Body of pancreas (tissue), 4 donors: Measurements from ENCODE around the gene GPR141. TPM values are rescaled to one million over a fixed set of nuclear protein-coding genes. Genes with fewer than 3 reads are reported as not detected.

ENCODE experiments used
- ATAC-seq: fragments of 150-250 bp; one replicate; pipeline ENCODE4 v1.9.1; 2016
- DNase-seq, 4 donors: peaks; one replicate each; pipeline ENCODE4 v3.0.0-alpha.2; 2019
- H3K27ac ChIP-seq, 4 donors: fragments of 200-600 bp; sonication (generic); 1 replicate in 3 of 4; 2 replicates in 1 of 4; pipeline versions ENCODE4 v1.5.1 to v1.6.1; 2016 to 2019; ENCODE audit warnings: mild to moderate bottlenecking in 1 of 4, mixed read lengths in 1 of 4, moderate library complexity in 1 of 4
- H3K27me3 ChIP-seq, 2 donors: fragments of 200-600 bp; sonication (generic); one replicate each; pipeline ENCODE4 v1.6.0; 2016; ENCODE audit warnings: mild to moderate bottlenecking in 1 of 2
- H3K36me3 ChIP-seq, 2 donors: fragments of 200-600 bp; sonication (generic); replicated peaks in 1 of 2; 2 replicates each; pipeline ENCODE4 v1.5.1; 2016; ENCODE audit warnings: low read depth in 2 of 2; ENCODE audit not compliant: insufficient read depth in 1 of 2
- H3K4me1 ChIP-seq: fragments of 200-600 bp; sonication (generic); one replicate; pipeline ENCODE4 v1.6.0; 2016
- H3K4me3 ChIP-seq, 2 donors: fragments of 200-600 bp; sonication (generic); 1 replicate in 1 of 2; 2 replicates in 1 of 2; pipeline ENCODE4 v1.5.1; 2016 to 2019
- H3K9me3 ChIP-seq, 3 donors: fragments of 200-600 bp; sonication (generic); 1 replicate in 2 of 3; 2 replicates in 1 of 3; pipeline ENCODE4 v1.5.1; 2016
- POLR2A ChIP-seq, 3 donors: fragments of 450-650 bp; IDR thresholded peaks; one replicate each; pipeline ENCODE4 v1.6.1; 2016; ENCODE audit warnings: antibody characterized with exemption in 3 of 3, mild to moderate bottlenecking in 2 of 3
- WGBS, 2 donors: methylation state at CpG; one replicate each; pipeline ENCODE4 v1.1.5; 2017; 5-methylcytosine and 5-hydroxymethylcytosine counted together
- intact Hi-C: fragments of 100-400 bp; cut with DNase I; formaldehyde crosslinking; loops from one replicate; pipeline ENCODE4 v1.15.1; 2023
- total RNA-seq, 2 donors: library from RNA; depleted of rRNA; stranded (reverse); fragments of >200 nt; gene quantifications; one replicate each; pipeline ENCODE4 v1.1.0, GENCODE V29; 2016
- TF ChIP-seq, protein P1 (sequence below), 7 experiments: fragments of 450-650 bp in 4 of 7; fragments of 200-600 bp in 3 of 7; sonication (generic) in 3 of 7; IDR thresholded peaks; one replicate each; pipeline ENCODE4 v1.5.1; 2016 to 2019; ENCODE audit warnings: antibody characterized with exemption in 7 of 7

The GPR141 gene
- total RNA-seq, 2 donors from 2014 or later, result 6.3 TPM; not detected in 1

DNA sequence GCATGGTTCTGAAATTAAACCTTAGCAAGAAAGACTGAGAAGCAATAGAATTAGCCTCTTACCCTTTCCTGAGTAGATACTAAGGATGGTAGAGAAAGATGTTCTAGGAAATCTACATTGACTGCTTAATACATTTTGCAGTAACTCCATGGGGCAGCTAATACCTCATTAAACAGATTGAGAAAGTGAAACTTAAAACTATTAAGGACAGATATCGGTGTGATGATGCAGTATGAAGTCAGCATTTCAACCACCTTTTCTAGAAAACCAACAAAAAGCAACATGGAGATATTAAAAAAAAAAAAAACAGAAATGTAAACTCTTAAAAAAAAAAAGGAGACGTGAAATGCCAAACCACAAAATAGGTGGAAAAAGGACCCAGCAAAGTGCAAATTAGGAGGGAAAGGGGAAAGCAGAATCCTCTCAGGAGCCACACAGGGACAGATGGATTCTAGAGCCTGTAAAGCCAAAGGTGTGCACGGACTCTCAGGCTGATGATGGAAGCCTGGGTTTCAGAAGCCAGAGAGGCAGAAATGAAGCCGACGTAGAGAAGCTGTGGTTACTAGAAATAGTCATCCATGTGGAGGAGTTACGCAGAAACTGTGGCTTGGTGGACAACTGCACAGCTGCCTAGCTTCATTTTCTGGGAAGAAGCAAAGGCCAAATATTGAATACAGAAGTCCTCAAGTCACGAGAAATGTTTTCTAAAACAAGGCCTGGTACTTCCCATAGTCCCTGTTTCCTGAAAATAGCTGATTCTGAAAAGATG, 38.1 kb upstream of the GPR141 start:
- Histone ChIP-seq H3K27me3 (no peaks in the 10 kb centered on the region), H3K4me1 (no peaks in the 10 kb centered on the region), H3K27ac (no peak overlapping the region), H3K36me3 (no peaks in the 10 kb centered on the region), H3K9me3 (no peaks in the 10 kb centered on the region), H3K4me3 (no peak overlapping the region)
- TF ChIP-seq, protein P1, sequence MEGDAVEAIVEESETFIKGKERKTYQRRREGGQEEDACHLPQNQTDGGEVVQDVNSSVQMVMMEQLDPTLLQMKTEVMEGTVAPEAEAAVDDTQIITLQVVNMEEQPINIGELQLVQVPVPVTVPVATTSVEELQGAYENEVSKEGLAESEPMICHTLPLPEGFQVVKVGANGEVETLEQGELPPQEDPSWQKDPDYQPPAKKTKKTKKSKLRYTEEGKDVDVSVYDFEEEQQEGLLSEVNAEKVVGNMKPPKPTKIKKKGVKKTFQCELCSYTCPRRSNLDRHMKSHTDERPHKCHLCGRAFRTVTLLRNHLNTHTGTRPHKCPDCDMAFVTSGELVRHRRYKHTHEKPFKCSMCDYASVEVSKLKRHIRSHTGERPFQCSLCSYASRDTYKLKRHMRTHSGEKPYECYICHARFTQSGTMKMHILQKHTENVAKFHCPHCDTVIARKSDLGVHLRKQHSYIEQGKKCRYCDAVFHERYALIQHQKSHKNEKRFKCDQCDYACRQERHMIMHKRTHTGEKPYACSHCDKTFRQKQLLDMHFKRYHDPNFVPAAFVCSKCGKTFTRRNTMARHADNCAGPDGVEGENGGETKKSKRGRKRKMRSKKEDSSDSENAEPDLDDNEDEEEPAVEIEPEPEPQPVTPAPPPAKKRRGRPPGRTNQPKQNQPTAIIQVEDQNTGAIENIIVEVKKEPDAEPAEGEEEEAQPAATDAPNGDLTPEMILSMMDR (IDR thresholded peaks at IDR 0.05), result no peak
- TF ChIP-seq POLR2A (IDR thresholded peaks at IDR 0.05), result no peak
- ATAC-seq (no peak), DNase-seq (peak in 1 of 4 donors; percentile 9)
- intact Hi-C loops, result no loop called here
- 68 to 78% methylated on average over 7 of the region's 7 CpGs for WGBS, 2 donors

DNA sequence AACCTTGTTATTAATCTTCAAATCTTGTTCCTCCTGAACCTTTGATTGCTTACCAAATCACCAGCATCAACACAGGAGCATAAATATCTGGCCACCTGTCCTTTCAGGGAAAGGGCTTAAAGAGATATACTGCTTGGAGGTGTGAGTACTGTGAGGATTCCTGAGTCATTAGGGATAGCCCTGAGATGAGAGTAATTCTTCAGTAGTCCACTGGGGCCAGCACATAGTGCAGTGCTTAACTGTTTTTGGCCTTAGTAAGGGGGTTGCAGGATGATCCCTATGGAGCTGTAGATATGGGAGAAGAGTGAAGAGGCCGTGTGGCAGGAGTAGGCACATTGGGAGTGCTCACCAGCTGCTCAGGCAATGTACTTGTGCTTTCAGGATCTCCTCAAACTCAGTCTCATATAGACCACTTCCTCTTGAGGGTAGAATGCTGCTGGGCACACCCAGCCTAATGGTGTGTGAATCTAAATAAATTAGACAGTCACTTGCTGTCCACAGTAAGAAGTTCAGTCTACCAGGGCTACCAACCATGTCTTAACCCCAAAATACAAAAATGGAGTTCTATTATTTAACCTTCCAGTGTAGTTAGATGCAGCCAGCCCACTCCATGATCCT, 26.5 kb upstream of the GPR141 start:
- H3K36me3 ChIP-seq, result no peaks in the 10 kb centered on the region
- no peaks in the 10 kb centered on the region for H3K27me3 ChIP-seq
- no peaks in the 10 kb centered on the region for H3K9me3 ChIP-seq
- no peaks in the 10 kb centered on the region for H3K4me1 ChIP-seq
- ATAC-seq, result no peak
- 9 to 73% methylated on average over 1 of the region's 1 CpG for WGBS, 2 donors
- DNase-seq, result no peak
- no peak overlapping the region for H3K27ac ChIP-seq
- no peak overlapping the region for H3K4me3 ChIP-seq
- intact Hi-C loops, result no loop called here
- TF ChIP-seq, protein P1 (IDR thresholded peaks at IDR 0.05), result no peak
- TF ChIP-seq POLR2A (IDR thresholded peaks at IDR 0.05), result no peak

DNA sequence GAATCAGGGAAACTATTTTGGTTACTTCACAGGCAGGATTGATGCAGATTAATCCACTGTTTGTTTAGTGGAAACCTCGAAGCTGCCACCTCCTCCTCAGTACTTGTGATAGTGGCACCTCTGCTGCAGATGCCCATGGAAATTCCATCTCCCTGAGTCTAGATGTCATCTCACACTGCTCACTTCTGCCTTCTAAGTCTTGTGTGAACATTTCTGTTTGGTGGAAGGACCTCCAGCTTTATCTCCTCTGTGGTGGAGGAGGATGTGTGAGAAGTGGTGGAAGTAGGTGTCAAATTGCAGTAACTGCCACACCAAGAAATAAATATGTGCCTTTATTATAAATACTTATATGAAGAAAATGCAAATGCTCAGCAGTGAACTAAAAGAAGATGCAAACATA, 25.8 kb upstream of the GPR141 start:
- WGBS, 2 donors, result 36 to 43% methylated on average over 1 of the region's 1 CpG
- no peak for TF ChIP-seq POLR2A (IDR thresholded peaks at IDR 0.05)
- TF ChIP-seq, protein P1 (IDR thresholded peaks at IDR 0.05), result no peak
- Histone ChIP-seq H3K9me3 (no peaks in the 10 kb centered on the region), H3K4me1 (no peaks in the 10 kb centered on the region), H3K36me3 (no peaks in the 10 kb centered on the region), H3K27ac (no peak overlapping the region), H3K27me3 (no peaks in the 10 kb centered on the region), H3K4me3 (no peak overlapping the region)
- DNase-seq (no peak), ATAC-seq (no peak)
- intact Hi-C loops, result no loop called here

DNA sequence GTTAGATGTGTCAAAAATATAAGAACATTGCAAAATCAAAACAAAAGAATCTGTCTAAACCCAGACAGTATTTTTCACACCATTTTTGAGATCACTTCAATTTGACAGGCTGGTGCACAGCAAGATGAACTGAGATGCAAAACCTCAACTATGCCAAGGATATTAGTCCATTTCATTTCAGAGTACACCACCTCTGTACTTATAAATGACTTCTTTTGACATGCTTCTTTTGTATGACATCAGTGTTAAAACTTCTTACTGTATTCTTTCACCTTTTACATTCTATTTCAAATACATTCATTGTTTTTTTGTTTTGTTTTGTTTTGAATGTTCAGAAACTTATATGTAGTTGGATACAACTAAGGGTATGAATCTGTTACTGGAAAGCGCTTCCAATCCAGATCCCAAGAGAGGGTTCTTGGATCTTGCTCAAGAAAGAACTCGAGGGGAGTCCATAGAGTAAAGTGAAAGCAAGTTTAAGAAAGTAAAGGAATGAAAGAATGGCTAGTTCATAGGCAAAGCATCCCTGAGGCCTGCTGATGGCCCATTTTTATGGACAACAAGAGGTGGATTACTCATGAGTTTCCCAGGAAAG, 23.5 kb upstream of the GPR141 start:
- intact Hi-C loops, result no loop called here
- Histone ChIP-seq H3K36me3 (no peaks in the 10 kb centered on the region), H3K27me3 (no peaks in the 10 kb centered on the region), H3K27ac (no peak overlapping the region), H3K9me3 (no peaks in the 10 kb centered on the region), H3K4me3 (no peak overlapping the region), H3K4me1 (no peaks in the 10 kb centered on the region)
- ATAC-seq (no peak), DNase-seq (no peak)
- 65 to 66% methylated on average over 2 of the region's 2 CpGs for WGBS, 2 donors
- TF ChIP-seq, protein P1 (IDR thresholded peaks at IDR 0.05), result no peak
- TF ChIP-seq POLR2A (IDR thresholded peaks at IDR 0.05), result no peak
